Neural progenitor cell (in vitro differentiated cells): ENCODE results near the gene SNX21.

Experiments
- CTCF ChIP-seq: fragments of 200-600 bp; sonication (generic); IDR thresholded peaks from 2 replicates; pipeline ENCODE4 v1.5.1; 2017; ENCODE audit warnings: antibody characterized with exemption, mild to moderate bottlenecking
- EZH2phosphoT487 ChIP-seq: fragments of 200-600 bp; sonication (generic); IDR thresholded peaks from 2 replicates; pipeline ENCODE4 v1.6.1; 2017; ENCODE audit warnings: antibody characterized with exemption

- TF ChIP-seq EZH2phosphoT487 (no peak), CTCF (no peak)
These were observed 5.9 kb upstream of the SNX21 start for GRCh38 chr20:45827712-45828111.
